Stimulated activated CD4-positive, alpha-beta T cell treated with anti-CD3 and anti-CD28 coated beads, Interleukin-1b, Interleukin-23, amount 100 ng/mL, for 48 hours (primary cell): ENCODE results near the gene MYH7.

Experiments used
- DNase-seq: peaks from one replicate; pipeline ENCODE4 v3.0.0-alpha.2; 2020

Gene MYH7

GRCh38 chr14:23365732-23366425, 69.6 kb downstream of the MYH7 start:
- no peak for DNase-seq

GRCh38 chr14:23365036-23365731, 70.3 kb downstream of the MYH7 start, which contains the start of gene EFS:
Gene EFS (minus strand): TSS chr14:23365172. CDS start chr14:23365025, 147 bp downstream.
- DNase-seq, result no peak

DNA sequence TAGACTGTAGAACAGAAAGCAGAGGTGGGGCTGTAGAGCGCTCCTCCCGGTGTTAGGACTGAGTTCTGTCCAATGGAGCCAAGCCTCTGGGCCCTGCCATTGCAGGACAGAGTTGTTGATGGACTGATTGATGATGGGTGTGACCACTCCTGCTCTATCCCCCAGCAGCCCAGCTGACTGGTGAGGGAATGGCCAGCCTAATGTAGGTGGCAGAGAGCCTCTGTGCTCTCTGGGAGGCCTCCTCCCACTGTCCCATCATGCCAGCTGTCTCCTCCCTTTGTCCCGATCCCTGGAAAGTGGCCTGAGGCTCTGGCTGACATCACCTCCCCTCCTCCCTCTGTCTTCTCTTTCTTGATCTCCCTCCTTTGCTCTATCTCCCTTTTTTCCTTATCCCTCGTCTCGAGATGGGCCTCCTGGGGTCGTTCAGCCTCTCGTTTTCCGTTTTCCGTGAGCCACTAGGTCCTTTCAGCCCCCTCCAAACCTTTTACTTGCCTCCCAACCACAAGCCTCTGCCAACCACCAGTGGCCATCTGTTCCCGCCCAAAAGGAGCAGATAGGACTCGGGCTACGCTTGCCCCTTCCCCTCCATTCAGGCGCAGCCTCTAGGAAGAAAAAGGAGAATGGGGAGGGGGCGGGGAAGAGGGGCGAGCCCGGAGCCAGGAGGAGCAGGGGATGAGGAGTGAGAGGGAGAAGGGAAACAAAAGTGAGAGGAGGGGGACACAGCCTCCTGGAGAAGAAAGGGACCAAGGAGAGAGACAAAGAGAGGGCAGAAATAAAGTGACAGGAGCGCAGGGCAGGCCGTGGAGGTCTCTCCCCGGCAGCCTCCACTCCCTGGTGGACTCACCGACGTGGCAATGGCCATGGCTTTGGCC, 71.1 kb downstream of the MYH7 start:
- DNase-seq, result no peak
